HG02981 (cell line): ENCODE results near the gene CDCA4.

Source experiments
- ATAC-seq: cut with Tn5 transposase; IDR thresholded peaks from one replicate; pipeline ENCODE4 v1.9.1; 2021; ENCODE audit warnings: mild to moderate bottlenecking, moderate library complexity; ENCODE audit not compliant: unreplicated experiment

CDCA4 gene

GRCh38 chr14:105014631-105015030, 6.3 kb downstream of the CDCA4 start:
- ATAC-seq, result no peak

DNA sequence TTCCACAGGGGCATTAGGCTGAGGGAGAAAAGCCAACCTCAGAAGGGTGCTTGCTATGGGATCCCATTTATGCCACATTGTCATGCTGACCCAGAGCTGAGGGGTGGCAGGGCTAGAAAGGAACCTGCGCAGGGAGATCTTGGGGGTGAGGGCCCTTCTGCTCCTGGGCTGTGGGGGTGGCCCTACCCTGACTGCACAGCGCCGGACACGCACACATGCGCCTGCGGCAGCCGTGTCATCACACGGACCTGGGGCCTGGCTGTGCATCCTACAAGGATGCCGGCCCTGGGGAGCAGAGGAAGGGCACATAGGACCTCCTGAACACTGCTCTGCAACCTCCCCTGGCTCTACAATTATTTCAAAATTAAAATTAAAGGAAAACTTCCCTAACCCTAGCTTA, 6.9 kb downstream of the CDCA4 start:
- no peak for ATAC-seq

DNA sequence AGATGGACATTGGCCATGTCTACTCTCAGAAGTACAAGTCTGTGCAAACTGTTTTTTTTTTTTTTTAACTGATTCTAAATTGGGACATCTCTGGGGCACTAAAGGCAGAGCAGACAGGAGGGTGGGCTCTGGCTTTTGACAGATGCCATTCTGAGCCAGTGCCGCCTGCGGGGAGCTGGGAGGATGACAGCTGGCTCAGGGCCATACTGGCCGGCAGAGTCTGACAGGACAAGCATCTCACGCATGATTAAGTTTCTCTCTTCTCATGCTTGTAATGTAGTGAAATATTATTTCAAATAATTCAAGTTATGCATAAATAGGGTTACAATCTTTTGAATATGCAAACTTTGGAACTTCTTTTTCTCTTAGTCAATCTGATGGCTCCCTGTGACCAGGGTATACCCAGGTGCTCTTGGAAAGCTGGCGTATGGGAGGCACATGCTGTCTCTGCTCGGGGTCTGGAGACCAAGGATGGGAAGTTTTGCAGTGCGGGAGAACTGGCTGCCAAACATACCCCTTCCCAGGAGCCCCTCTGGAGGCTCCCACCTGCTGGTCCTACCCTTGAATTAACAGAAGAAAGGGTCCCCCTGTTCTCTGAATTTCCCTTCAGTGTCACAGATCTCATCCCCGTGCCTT, 7.6 kb downstream of the CDCA4 start:
- ATAC-seq, result no peak

GRCh38 chr14:105012171-105012985, 8.5 kb downstream of the CDCA4 start:
- ATAC-seq, result no peak

GRCh38 chr14:105011312-105011990, 9.4 kb downstream of the CDCA4 start:
- ATAC-seq, result no peak

DNA sequence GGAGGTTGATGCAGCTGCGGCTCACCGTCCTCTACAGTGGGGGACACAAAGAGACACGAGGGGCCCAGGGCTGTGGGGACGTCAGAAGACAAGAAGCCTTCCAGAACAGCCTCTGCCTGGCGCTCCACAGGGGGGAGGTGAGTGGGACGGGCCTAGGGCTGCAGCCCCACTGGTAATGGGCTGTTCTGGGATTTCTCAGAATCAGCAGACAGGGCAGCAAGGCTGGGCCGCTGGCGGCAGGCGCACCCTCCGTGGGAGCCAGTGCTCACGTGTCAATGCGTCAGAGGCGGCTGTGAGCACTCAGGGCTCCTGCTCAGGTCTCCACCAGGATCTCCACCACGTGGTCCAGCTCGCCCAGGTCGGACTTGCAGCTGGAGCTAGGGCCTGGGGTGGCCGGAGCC, 10.0 kb downstream of the CDCA4 start:
- ATAC-seq, result no peak

DNA sequence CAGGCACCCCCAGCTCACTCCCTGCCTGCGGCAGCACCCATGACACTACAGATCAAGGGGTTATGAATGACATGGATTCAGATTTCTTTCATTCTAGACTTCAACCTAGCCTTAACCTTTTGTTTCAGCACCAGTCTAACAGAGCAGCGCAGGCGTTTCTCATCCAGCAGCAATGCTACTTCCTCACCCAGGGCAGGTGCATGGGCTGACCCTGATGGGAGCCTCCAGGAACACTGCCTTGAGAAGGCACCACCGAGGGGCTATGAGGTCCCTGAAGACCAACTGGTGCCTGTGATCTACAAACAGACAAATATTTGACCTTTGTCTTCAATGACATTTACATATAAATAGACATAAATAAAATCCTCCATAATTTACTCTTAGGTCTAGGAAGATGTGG, 10.8 kb downstream of the CDCA4 start:
- ATAC-seq, result no peak

DNA sequence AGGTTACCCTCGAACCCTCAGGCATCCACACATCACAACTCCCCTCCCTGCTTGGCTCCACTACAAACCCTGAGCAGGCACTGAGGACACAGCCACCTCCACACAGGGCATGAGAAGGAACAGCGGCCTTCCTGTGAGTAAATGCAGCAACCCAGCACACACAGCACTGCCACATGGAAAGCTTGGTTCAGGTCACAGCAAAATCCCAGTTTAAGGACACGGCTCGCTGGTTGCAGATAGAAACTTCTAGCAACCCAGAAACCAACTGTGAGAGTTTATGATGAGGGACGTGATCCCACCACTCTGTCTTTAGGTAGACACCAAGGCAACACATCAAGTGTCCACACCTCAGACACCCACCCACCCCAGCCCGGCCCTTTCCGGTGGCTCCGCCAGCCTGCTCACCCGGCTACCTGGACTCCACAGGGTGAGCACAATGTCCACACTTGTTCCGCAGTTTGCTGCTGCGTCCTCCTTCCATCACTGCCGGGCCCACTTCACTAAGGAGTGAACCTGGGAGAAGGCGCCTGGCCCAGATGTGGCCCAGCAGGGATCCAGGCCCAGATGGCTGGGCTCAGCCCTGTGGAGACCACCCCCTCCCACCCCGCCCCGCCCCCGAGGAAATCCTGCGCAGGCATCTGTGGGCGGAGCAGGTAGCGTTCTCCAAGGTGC, 13.2 kb downstream of the CDCA4 start:
- no peak for ATAC-seq

GRCh38 chr14:105006831-105007592, 13.9 kb downstream of the CDCA4 start:
- ATAC-seq, result no peak

DNA sequence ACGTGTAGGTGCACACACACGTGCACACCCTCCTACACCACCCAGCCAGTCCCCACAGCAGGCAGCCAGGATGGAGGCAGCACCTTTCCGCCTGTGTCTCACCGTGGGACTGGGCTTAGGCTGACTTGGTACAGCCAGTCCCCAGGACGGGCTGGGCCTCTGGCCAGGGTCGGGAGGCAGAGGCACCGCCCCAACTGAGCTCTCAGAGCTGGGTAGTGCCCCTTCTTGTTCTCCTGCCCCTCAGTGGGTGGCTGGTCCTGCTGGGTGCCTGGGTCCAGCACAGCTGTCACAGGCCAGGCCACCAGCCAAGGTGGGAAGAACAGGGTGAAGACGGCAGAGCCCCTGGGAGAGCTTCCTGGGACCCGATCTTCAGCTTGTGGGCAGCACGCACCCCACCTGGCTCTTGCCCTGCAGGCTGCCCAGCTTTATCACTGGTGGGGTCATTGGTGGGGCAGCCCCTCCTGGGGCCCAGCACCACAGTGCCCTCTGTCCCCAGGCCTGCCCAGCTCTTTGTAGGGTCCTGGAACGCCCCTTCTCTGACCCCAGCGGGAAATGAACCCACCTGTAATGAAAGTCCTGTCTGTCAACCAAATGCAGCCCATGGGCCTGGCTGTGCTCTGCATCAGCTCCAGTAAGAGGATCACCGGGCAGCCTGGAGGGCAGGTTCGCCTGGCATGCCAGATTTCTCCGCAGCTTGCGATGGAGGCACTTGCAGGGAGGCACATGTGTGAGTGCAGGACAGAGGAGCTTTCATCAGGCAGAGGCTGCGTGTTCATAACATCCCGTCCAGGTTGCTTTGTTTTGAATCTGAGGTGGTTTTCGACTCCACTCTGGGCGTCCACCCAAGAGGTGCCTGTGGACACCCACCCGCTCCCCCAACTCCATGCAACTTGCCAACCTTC, 14.7 kb downstream of the CDCA4 start:
- ATAC-seq, result no peak

DNA sequence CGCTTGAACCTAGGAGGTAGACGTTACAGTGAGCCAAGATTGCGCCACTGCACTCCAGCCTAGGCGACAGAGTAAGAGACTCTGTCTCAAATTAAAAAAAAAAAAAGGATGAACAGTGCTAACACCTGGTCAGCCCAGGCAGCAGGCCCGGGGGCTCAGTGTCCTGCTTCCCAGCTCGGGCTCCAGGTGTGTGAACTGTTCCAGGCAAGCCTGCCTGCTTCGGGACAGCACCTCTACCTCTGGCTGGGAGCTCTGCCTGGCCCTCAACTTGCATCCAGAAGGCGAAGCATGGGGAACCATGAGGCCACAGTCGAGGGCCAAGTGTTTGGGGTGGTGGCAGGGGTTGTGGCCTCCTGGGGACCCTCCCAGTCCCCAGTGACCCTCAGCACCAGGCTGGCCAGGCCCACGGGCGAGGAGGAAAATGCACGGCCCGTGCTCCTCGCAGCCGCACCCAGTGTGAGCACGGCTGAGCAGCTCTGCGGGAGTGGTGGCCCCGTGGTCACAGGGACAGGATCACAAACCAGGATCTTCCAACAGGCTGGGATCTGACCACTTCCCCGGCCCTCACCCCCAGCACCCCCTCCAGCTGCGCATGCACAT, 15.5 kb downstream of the CDCA4 start:
- ATAC-seq, result no peak

- no peak for ATAC-seq
Measured at GRCh38 chr14:104999361-104999760, 21.5 kb downstream of the CDCA4 start.

DNA sequence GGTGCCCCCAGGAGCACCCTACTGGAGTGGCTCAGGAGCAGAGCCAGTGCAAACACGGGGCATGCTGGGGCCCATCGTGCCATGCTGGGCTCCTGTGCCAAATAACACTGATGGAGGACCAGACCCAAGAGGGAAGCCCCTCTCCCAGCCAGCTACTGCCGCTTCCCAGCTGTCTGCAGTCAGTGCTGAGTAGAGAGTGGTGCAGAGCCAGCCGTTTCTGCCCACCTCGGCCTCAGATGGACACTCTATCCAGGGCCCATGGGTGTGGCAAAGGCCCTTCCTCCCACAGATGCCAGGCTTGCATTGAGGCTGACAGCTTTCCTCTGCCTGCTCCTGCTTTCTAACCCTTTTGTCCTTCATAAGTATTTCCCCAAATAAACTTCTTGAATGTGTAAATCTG, 22.1 kb downstream of the CDCA4 start:
- no peak for ATAC-seq

DNA sequence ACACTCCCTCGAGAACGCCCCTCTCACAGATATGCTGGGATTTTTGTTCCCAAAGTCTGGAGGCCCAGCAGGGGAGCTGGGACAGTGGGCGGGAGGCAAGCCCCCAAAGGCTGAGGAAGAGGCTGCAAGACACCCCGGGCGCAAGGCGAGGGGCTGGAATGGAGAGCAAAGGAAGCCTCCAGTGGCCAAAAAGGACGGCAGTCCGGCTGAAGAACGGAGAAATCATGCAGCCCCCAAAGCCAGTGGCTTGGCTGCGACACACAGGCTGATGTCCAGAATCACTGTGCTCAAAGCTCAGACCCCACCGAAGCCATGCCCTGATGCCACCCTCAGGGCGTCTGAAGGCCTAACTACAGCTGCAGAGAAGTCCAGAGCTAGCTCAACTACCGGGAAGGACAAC, 24.4 kb downstream of the CDCA4 start:
- no peak for ATAC-seq

DNA sequence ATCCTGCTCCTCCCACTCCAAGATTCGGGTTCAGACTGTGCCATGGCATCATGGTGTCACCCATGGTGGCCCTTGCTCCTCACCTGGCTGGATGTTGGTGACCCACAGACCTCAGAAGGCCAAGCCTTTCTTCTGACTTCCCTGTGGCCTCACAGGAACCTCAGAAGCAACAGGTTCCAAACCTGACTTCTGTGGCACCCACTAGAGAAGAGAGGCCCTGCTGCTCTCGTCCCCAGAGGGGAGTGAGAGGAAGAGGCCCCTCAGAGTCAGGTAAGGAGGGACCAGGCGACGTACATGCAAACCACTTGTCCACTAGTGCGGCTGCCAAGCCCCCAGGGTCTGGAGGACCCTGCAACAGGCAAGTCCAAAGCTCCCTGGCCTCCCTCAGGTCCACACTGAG, 24.9 kb downstream of the CDCA4 start:
- ATAC-seq, result no peak

GRCh38 chr14:104994978-104995377, 25.9 kb downstream of the CDCA4 start:
- no peak for ATAC-seq

- no peak for ATAC-seq
Measured at GRCh38 chr14:104993808-104994591, 26.9 kb downstream of the CDCA4 start.

GRCh38 chr14:104993306-104993705, 27.6 kb downstream of the CDCA4 start:
- ATAC-seq, result no peak

DNA sequence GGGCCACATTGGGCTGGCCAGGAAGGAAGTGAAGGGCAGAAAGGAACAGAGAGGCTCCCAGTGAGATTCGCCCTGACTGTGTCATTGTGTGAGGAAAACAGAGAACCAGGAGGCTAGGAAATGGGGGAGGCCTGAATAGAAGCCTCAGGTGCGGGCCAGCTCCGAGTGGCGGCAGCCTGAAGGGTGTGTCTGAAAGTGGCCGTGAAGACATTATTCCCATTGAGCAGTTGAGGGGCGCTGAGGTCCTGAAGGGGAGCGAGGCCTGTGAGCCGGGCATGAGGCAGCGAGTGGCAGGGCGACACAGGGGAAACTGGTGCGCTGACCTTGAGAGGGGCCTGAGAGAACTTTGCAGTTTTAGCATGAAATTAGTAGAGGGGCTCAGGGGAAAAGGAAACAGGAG, 28.4 kb downstream of the CDCA4 start:
- ATAC-seq, result no peak
